ENCODE data around the gene HDAC9.
"Not testable (repeated sequence)": the region's sequence is repeated elsewhere in the genome, so short reads cannot be mapped to it uniquely, and the experiment has no call there.

Gene HDAC9

DNA sequence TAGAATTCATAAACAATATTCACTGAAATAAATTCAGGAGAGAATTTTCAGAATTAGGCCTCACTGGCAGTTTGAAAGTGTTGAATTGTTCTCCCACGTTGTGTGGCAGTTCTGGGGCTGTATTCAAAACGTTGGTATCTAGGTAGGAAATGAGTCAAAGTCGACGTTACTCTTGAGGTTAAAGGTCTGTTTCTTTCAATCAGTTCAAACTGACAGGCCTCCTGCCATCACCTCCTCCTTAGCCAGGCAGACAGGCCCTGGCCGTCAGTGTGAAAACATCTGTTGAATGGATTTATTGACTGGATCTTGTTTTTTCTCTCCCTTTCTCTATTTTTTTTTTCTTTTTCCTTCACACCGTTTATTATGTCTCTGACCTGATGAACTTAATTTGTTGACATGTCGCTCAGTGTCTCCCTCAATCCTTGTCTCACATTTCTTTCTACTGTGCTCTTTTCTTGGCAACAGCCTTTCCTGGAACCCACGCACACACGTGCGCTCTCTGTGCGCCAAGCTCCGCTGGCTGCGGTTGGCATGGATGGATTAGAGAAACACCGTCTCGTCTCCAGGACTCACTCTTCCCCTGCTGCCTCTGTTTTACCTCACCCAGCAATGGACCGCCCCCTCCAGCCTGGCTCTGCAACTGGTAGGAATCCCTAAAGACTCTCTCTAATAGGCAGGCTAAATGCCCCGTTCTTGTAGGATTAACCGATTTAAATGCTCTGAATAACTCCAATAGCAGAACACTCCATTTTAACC lies 231.7 kb downstream of the HDAC9 start:
- no peak for DNase-seq (ENCODE audit: low read depth in 2 of 2)

DNA sequence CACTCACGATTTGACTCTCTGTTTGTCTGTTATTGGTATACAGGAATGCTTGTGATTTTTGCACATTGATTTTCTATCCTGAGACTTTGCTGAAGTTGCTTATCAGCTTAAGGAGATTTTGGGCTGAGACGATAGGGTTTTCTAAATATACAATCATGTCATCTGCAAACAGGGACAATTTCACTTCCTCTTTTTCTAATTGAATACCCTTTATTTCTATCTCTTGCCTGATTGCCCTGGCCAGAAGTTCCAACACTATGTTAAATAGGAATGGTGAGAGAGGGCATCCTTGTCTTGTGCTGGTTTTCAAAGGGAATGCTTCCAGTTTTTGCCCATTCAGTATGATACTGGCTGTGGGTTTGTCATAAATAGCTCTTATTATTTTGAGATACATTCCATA lies 240.5 kb downstream of the HDAC9 start:
- DNase-seq (ENCODE audit: low read depth in 2 of 2) = not testable (repeated sequence)

DNA sequence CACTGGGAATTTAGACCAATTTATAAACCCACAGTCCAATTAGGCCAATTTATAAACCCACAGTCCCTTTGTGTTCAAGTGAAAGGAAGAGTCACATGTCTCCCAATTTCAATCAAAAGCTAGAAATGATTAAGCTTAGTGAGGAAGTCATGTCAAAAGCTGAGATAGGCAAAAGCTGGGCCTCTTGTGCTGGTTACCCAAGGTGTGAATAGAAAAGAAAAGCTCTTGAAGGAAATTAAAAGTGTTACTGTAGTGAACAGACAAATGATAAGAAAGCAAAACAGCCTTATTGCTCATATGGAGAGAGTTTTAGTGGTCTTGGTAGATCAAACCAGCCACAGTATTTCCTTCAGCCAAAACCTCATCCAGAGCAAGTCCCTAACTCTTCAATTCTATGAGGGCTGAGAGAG lies 245.0 kb downstream of the HDAC9 start:
- DNase-seq (ENCODE audit: low read depth in 2 of 2) = no peak

DNA sequence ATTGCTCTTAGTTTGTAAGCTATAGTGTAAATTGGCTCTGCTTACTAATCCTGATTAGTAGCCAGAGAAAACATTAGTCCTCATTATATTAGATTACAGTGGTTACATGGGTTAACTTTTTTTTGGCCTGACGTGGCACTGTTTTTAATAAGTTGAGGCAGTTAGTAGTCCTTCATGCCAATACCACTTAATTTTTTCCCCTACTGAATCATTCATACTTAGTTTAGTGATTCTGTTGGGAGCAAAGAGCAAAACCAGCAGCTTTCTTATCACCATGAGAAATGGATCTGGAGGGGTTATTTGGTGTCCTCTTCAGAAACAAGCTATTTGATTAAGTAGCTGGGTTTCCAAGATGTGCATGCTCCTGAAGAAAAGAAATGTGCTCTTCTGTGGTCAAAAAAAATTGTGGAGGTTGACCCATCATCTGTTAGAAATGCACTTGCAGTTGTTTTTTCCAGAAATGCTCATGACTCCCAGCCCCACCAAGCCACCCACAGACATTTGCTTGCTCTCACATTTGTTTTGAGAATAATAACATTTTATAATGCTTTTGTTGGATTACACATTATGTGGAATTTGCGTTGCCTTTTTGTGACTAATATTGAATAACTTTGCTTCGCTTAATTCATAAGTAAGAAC lies 258.5 kb downstream of the HDAC9 start:
- no peak for DNase-seq (ENCODE audit: low read depth in 2 of 2)

DNA sequence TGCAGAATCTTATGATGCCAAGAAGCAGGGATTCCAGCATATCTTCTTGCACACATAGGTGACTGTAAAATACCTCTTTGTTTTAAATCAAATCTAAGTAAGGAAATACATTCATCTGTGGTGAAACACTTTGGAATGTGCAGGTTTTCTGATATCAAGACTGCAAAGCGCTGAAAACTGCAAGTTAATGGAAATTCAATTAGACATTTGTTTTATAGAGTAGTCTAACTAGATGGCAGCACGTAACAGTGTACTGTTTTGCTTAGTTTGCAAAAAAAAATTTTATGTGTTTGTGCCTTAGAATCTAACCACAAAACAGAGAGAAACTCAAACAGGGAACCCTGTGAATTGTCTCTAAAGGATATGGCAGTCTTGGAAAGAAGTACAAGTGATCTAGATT lies 259.2 kb downstream of the HDAC9 start:
- DNase-seq (ENCODE audit: low read depth in 2 of 2) = no peak

DNA sequence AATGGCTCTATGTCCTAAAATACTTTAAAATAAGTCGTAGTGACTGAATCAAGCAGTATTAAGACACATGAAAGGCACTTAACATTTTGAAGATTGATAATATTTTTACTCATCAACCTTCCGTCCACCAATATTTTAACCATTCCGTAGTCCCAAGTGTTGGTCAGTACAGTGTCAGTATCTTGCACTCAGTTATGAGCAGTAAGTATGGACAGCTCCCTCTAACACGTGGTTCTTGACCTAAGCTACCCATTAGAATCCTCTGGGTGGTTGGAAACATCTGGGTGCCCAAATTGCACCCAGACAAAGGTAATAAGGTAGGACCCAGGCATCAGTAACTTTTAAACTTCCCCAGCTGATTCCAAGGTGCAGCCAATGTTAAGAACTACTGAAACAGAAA lies 260.2 kb downstream of the HDAC9 start:
- DNase-seq (ENCODE audit: low read depth in 2 of 2) = no peak

DNA sequence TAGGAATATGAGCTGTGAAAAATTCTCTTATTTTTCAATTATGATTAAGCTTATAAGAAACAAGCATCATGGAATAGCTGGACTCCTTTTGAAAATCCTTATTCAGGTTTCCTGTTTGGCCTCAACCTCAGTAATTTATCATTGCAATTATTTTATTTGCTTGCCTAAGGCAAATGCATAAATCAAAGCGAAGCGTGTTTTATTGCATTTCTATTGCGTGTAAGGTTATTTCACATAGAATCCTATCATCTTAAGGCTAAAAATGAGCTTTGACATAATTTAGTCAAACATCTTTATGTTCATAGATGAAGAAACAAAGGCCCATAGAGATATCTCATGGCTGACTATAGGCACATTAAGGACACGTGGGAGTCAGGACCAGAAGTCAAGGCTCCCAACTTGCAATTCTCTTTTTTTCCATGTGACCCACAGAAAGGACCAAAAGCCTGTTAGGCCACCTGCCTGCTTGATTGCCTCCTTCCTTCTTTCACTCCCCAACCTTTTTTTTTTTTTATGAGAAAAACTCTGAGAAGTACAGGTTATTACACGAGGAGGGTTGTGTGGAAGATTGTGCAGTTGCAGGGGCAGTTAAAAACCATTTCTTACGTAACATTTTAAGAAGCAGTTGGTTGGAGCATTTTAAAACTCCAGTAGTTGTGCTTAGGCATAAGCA lies 261.0 kb downstream of the HDAC9 start:
- no peak for DNase-seq (ENCODE audit: low read depth in 2 of 2)

DNA sequence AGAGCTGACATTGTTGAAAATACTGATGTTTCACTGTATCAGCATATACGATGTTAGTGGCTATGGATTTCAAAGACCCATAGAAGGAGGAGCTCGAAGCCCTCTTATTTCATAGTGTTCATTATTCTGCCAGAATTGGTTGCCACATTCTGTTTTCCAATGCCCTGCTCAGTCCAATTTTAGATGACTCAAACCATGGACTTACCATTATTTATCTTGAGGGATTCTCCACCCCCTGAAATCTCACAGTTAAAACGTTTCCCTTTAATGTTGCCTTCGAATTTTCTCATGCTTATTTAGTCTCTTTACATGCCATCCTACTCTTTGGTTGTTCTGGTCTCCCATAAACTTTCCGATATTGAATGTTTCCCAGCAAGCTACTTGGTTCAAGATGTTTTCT lies 264.5 kb downstream of the HDAC9 start:
- no peak for DNase-seq (ENCODE audit: low read depth in 2 of 2)

DNA sequence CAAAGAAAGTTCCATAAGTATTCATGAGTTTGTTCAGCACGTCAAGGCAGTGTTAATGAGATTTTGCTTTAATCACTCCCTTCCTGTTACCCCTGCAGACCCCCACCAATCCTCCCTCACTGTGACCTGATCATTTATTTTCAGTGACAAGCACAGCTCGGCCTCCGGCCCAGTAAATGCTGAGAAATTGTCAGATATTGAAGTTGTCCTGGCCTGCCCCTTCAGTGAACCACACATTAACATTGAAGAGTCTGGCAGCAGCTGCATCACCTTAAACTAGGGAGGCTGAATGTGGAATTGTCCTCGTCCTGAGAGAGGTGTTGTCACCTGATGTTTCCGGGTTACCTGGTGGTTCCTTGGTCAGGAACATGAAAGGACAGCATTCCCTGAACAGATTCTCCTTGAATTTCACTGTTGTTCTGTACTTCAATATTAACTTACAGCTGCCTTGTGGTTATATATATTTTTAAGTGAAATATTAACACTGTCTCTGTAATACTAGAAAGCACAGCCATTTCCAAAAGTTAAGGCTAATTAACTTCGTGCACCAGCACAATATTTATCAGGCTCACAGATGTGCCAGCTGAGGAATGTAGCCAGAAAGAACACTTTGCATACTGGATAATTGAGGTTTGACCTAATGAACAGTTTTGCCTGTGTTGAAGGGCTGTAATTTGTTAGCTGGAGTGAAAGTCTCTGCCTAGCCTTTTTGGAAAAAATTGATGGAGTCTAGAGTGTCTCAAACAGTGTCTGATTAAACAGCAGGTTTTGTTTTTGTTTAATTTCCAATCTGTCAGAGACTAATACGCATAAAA lies 265.3 kb downstream of the HDAC9 start:
- DNase-seq (ENCODE audit: low read depth in 2 of 2) = no peak

DNA sequence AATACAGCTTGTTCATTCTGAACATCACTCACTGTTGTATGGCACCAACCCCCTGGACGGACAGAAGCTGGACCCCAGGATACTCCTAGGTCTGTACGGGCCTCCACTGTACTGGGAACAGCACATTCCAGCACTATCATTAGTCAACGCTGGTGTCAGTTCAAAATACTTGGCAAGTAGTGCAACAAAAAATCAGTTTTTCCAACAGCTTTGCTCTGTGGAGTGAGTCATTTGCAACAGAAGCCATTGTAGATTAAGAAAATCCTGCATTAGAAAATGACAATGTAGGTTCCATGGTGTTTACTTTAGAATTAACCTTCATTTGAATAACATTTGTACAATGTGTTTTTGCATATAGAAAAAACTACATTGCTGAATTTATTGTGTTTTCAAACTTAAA lies 266.6 kb downstream of the HDAC9 start:
- no peak for DNase-seq (ENCODE audit: low read depth in 2 of 2)

DNA sequence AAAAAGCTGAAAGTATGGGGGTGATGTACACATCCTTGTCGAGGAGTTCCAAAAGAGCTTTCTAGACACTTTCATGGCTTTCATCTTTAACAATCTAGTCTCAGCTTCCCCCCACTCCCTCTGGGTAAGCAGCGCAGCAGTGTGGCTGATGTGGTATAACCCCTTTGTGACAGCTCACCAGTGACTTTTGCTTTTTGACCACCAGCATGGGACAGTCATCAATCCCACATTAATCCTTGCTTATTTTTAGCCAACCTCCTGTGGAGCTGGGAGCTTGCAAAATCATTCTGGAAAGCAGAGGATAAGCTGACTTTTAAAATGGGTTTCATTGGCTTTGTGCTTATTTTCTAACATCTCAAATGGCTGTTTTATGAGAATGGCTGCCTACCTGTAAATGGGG lies 272.7 kb downstream of the HDAC9 start:
- no peak for DNase-seq (ENCODE audit: low read depth in 2 of 2)

DNA sequence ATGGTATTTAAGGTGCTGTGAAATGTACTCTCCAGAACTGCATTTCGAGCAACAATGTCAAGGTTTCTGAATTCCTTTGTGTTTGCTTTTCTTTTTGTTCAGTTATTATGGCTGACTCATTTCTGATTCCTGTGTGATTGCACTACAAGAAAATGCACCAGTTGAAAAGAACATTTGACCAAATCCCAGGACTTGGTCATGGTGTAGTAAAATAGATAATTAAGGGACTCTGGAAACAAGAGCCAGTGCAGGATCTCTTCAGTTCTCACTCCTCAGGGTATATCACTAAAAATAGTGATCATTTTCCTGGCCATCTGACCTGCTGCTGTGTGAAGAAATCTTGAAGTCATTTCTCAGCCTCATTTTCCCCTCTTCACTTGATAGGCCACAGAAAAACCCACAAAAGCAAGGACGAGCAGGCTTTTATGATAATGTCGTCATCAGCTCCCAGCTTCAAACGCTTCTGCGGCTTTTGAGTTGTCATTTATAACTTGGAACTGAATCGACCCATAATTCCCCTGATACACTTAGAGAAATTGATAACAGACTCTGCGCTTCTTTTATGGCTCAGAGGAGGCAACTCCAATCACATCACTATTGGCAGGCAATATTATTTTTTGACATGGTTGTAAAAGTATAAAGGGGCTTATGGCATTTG lies 274.7 kb downstream of the HDAC9 start:
- DNase-seq (ENCODE audit: low read depth in 2 of 2) = no peak

DNA sequence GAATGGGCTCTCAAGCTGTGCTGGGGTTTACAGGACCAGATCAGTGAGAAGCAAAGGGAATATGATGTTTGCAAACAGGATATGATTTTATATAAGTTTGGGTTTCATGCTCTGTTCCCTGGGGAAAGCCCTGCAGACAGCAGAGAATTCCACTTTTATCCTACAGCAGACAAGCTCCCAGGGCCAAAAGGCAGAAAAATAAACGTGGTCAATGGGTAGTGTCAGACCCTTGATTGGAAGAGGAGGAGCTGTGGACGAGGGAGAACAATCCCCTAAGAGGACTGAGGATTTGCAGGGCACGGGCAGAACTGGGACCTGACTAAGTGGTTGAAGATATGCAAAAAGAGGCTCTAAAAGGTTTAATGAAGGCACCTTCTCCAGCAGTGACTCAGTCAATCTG lies 275.3 kb downstream of the HDAC9 start:
- DNase-seq (ENCODE audit: low read depth in 2 of 2) = no peak

DNA sequence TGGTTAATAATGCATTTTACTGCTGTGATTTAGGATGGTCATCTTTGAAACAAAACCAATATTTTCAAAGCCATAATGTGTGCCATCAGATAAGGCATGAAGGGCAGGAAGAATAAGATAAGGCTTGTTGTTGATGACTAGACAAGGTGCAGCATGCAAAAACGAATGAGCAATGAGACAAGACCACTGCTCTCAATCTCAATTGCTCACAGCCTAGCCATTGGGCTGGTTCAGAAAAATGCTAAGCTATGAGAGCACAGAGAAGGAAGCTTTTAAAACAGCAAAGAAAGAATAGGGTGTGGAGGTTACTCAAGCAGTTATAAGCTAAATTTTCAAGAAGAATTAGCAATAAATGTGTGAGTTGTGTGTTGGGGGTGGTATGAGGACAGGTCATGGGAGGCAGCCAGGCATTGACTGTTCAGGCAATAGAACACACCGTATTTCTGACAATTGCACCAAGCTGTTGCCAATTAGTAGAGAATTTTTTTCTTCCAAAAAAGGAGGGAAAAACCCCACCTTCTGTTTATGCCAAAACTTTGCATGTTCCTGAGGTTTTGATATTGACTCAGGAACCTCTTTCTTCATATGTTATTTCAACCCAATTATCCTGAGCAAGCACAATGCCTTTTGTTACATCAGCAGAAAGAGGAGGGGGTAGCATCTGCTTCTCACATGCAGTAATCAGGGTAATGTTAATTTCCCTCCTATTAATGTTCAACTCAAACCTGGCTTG lies 276.5 kb downstream of the HDAC9 start:
- DNase-seq (ENCODE audit: low read depth in 2 of 2) = no peak

DNA sequence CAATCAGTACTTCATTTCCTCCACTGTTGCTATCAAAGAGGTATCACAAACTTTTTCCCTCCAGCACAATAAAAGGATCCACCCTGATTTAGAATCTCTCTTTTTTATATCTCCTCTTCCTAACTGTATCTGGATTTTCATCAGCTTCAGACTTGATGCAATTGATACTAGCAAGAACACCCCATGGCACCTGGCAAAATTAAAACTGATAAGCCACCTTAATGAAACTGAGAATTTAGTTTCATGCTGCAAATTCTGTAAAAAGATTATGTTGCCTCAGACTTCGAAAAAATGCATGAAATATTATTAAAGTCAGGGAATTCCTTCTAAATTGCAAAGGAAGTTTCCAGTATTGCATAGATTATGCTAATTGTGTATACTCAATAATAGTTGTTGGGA lies 277.0 kb downstream of the HDAC9 start:
- no peak for DNase-seq (ENCODE audit: low read depth in 2 of 2)

DNA sequence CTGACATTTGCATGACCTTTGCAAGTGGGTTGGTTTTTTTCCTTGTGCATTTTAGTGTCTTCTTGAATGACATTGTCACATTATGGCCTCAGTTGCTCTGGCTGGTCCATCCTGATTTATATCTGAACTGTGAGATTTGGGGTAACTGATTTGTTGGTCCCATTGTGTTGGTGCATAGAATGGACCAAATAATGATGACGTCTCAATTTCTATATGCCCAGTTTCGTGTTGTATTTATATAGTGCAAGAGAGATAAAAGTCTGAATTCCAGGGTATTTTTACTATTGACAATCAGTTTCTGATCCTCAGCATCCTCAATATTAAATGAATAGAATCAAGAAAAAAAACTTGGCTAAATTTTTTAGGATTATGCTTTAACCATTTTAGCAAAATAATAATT lies 281.8 kb downstream of the HDAC9 start:
- DNase-seq (ENCODE audit: low read depth in 2 of 2) = no peak

DNA sequence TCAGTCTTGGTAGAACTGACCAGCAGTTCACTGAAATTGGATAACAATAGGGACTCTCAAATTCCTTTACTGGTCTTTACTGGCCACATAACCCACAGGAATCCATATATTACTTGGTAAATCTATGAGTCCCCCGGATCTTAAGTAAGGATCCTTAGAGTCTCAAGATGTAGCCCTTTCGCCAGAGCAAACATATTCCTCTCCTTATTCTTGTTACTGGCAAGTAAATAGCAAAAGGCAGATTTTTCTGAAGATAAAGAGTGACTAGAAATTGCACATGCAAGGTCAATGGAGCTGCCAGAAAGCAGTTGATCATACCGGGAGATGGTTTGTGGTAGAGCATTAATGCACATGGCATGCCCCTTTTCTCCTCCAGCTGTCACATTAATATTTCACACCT lies 283.0 kb downstream of the HDAC9 start:
- DNase-seq (ENCODE audit: low read depth in 2 of 2) = no peak

DNA sequence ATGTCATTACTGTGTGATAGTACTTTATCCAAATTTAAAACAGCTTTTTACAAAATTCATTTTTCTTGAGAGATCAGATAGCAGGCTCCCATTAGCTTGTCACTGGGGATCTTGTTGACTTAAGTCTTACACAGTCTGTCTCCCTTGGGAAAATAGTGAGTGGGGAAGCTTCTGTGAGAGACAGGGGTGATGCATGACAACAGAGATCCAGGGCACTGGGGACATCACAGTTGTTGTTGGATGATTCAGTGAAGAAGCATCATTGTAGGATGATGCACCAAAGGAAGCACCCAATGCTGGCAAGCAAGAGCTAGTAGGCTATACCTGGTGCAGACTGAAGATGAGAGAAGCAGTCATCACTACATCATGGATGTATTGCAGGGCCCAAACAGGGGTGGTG lies 284.7 kb downstream of the HDAC9 start:
- DNase-seq (ENCODE audit: low read depth in 2 of 2) = no peak

DNA sequence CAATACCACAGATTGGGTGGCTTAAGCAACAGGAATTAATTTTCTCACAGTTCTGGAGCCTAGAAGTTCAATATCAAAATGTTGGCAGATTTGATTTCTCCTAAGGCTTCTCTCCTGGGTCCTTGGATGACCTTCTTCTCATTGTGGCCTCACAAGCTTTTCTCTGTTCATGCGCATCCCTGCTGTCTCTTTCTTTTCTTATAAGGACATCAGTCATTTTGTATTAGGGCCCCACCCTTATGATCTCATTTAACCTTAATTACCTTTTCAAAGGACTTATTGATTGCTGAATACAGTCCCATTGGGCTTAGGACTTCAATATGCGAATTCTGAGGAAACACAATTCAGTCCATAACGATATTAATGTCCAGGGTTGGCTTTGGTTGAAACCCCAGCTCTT lies 285.4 kb downstream of the HDAC9 start:
- DNase-seq (ENCODE audit: low read depth in 2 of 2) = no peak

DNA sequence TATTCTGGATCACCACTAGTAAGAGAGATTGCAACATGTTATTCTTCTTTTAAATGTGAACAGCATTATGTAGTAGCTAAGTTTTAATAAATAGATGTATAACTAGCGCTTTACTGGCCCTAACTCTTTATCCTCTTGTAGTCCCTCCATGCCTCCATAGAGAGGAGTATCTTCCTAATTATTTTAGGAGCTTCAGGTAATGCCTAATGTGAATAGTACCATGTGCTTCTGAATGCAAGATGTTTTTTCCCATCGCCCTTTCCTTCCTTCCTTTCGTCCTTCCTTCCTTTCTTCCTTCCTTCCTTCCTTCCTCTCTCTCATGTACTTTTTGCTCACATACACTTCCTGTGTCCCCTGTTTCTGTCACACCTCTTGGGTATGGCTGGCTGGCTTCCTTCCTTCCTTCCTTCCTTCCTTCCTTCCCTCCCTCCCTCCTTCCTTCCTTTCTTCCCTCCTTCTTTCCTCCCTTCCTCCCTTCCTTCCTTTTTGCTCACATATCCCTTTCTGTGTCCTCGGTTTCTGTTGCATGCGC lies 290.7 kb downstream of the HDAC9 start:
- DNase-seq (ENCODE audit: low read depth in 2 of 2) = no peak

DNA sequence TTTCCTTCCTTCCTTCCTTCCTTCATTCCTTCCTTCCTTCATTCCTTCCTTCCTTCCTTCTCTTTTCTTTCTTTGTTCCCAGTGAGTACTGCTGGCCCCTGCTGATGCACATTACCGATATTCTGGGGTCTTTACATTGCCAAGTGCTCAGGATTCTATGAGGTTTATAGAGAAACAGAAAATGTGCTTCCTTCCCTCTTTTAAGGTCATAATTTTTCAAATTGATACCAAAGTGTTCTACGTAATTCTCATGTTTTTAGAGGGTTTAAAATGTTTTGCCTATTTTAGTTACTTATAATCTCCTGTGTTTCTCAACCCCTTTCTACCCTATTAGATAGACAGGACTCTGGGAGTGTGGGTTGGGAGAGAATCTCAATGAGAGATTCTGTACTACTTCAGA lies 291.2 kb downstream of the HDAC9 start:
- DNase-seq (ENCODE audit: low read depth in 2 of 2) = no peak
